ENCODE measurements around the gene TBL1X. TPM values are rescaled to one million over a fixed set of nuclear protein-coding genes. Genes with fewer than 3 reads are reported as not detected.

The TBL1X gene
- total and polyA plus RNA-seq, 2 experiments from 2014 or later = 8.7 to 26.9 TPM

- no peaks in the 10 kb centered on the region for H4K20me1 ChIP-seq (replicated peaks; ENCODE audit: insufficient read depth)
- H3K4me1 Mint-ChIP-seq = peaks cover 42% of the 10 kb centered on the region
- no peak overlapping the region for H2AFZ ChIP-seq
- no peak overlapping the region for H3K4me2 ChIP-seq
- H3K4me3 Mint-ChIP-seq = no peak overlapping the region
- TF ChIP-seq STAT1 (IDR thresholded peaks at IDR 0.05; ENCODE audit: unreplicated experiment) (no peak), REST (IDR thresholded peaks at IDR 0.05; ENCODE audit: unreplicated experiment) (no peak), ZNF331 (CRISPR knock-in tag; IDR thresholded peaks at IDR 0.05; ENCODE audit: low read depth) (no peak), NANOG (IDR thresholded peaks at IDR 0.05; ENCODE audit: borderline replicate concordance) (no peak)
- no peaks in the 10 kb centered on the region for H3F3A ChIP-seq (replicated peaks; ENCODE audit: low read depth)
- peaks cover 2% of the 10 kb centered on the region for H3K27me3 Mint-ChIP-seq (ENCODE audit: insufficient read depth, low read depth, poor library complexity)
- H3K27ac ChIP-seq (ENCODE audit: low read depth) = no peak overlapping the region
- no peaks in the 10 kb centered on the region for H3K9me2 ChIP-seq (ENCODE audit: insufficient read depth)
- peaks cover 27% of the 10 kb centered on the region for H3K79me2 ChIP-seq (replicated peaks; ENCODE audit: insufficient read depth)
- no peak overlapping the region for H3K27ac Mint-ChIP-seq
- H3K27me3 ChIP-seq (ENCODE audit: insufficient read depth) = no peaks in the 10 kb centered on the region
- peaks cover 22% of the 10 kb centered on the region for H3K4me1 ChIP-seq (ENCODE audit: insufficient read depth)
- H3K36me3 Mint-ChIP-seq (ENCODE audit: low read depth) = no peaks in the 10 kb centered on the region; the same call in 2 of the 3 replicates
- ATAC-seq (no peak), DNase-seq (ENCODE audit: low spot score) (no peak)
- no peak overlapping the region for H3K4me3 ChIP-seq
- H3K9me3 Mint-ChIP-seq = no peaks in the 10 kb centered on the region
- no peaks in the 10 kb centered on the region for H3K36me3 ChIP-seq (ENCODE audit: insufficient read depth)
Observed at GRCh38 chrX:9522378-9523155, 57.7 kb downstream of the TBL1X start.

GRCh38 chrX:9525511-9526248, 60.8 kb downstream of the TBL1X start:
- Histone ChIP-seq H3F3A (replicated peaks; ENCODE audit: low read depth) (no peaks in the 10 kb centered on the region), H2AFZ (no peak overlapping the region), H3K4me1 (ENCODE audit: insufficient read depth) (peaks cover 30% of the 10 kb centered on the region), H3K9me2 (ENCODE audit: insufficient read depth) (no peaks in the 10 kb centered on the region), H3K27ac (ENCODE audit: low read depth) (peak overlapping the region; percentile 79; the same call in 1 of the 2 replicates), H3K4me3 (no peak overlapping the region), H4K20me1 (replicated peaks; ENCODE audit: insufficient read depth) (no peaks in the 10 kb centered on the region), H3K27me3 (ENCODE audit: insufficient read depth) (no peaks in the 10 kb centered on the region), H3K36me3 (ENCODE audit: insufficient read depth) (no peaks in the 10 kb centered on the region), H3K79me2 (replicated peaks; ENCODE audit: insufficient read depth) (peaks cover 32% of the 10 kb centered on the region), H3K4me2 (peak overlapping the region; percentile 68)
- Mint-ChIP-seq H3K27me3 (ENCODE audit: insufficient read depth, low read depth, poor library complexity) (peaks cover 2% of the 10 kb centered on the region), H3K4me3 (no peak overlapping the region), H3K27ac (peak overlapping the region; percentile 53; the same call in 1 of the 2 replicates), H3K4me1 (peaks cover 45% of the 10 kb centered on the region), H3K36me3 (ENCODE audit: low read depth) (no peaks in the 10 kb centered on the region; the same call in 1 of the 3 replicates), H3K9me3 (no peaks in the 10 kb centered on the region)
- ATAC-seq (no peak), DNase-seq (ENCODE audit: low spot score) (peak; percentile 28)
- TF ChIP-seq JUNB (IDR thresholded peaks at IDR 0.05; ENCODE audit: unreplicated experiment) (no peak), ZNF331 (CRISPR knock-in tag; IDR thresholded peaks at IDR 0.05; ENCODE audit: low read depth) (no peak), ZNF462 (CRISPR knock-in tag; IDR thresholded peaks at IDR 0.05) (no peak), CREB1 (CRISPR knock-in tag; IDR thresholded peaks at IDR 0.05; ENCODE audit: low read depth) (no peak), NANOG (IDR thresholded peaks at IDR 0.05; ENCODE audit: borderline replicate concordance) (no peak), STAT1 (IDR thresholded peaks at IDR 0.05; ENCODE audit: unreplicated experiment) (no peak)

Measured in GM23338 (cell line).